ENCODE results near the gene FKBP14. TPM values are rescaled to one million over a fixed set of nuclear protein-coding genes. Genes with fewer than 3 reads are reported as not detected.

FKBP14 gene
- total RNA-seq, 1 donor: 40.9 TPM

DNA sequence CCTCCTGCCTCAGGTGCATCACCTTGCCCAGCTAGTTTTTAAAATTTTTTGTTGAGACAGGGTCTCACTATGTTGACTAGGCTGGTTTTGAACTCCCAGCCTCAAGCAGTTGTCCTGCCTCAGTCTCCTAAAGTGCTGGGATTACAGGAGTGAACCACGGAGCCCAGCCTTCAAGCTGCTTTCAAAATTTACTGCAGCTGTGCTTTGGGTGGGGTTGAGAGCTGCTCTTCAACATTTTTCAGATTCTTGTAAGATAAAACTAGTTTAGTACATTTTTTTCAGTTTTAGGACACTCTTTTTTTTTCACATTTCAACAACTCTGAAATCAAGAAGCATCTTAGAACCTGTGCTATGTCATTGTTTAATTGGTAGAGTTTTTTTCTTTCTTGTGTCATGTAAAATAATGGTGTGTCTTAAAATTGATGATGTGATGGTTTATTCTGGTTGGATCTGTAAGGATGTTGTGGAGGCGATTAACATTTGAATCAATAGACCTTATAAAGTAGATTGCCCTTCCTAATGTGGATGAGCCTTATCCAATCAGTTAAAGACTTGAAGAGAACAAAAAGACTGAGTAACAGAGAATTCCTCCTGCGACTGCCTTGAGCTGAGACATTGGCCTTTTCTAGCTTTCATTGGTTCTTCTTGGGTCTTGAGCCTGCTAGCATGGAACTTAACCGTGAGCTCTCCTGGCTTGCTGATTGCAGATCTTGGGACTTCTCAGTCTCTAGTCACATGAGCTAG is 15.2 kb upstream of the FKBP14 start:
- H3K27me3 ChIP-seq (ENCODE audit: insufficient read depth, low read length): no peaks in the 10 kb centered on the region
- no peak overlapping the region for H2AFZ ChIP-seq (ENCODE audit: low read length)
- no peaks in the 10 kb centered on the region for H3K4me1 ChIP-seq (ENCODE audit: insufficient read depth, low read length)
- no peak overlapping the region for H3K27ac ChIP-seq (ENCODE audit: low read depth, low read length)
- peaks cover 2% of the 10 kb centered on the region for H4K20me1 ChIP-seq (ENCODE audit: insufficient read depth, low read length)
- peaks cover 7% of the 10 kb centered on the region for H3K36me3 ChIP-seq (ENCODE audit: insufficient read depth, low read length)
- H3K79me2 ChIP-seq (ENCODE audit: insufficient read depth, low read length): peaks cover 18% of the 10 kb centered on the region
- TF ChIP-seq, protein P1, sequence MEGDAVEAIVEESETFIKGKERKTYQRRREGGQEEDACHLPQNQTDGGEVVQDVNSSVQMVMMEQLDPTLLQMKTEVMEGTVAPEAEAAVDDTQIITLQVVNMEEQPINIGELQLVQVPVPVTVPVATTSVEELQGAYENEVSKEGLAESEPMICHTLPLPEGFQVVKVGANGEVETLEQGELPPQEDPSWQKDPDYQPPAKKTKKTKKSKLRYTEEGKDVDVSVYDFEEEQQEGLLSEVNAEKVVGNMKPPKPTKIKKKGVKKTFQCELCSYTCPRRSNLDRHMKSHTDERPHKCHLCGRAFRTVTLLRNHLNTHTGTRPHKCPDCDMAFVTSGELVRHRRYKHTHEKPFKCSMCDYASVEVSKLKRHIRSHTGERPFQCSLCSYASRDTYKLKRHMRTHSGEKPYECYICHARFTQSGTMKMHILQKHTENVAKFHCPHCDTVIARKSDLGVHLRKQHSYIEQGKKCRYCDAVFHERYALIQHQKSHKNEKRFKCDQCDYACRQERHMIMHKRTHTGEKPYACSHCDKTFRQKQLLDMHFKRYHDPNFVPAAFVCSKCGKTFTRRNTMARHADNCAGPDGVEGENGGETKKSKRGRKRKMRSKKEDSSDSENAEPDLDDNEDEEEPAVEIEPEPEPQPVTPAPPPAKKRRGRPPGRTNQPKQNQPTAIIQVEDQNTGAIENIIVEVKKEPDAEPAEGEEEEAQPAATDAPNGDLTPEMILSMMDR (IDR thresholded peaks at IDR 0.05; ENCODE audit: extremely low read depth, low read depth, low read length): no peak
- no peak for DNase-seq (ENCODE audit: insufficient read length, low spot score, missing footprints)
- H3K4me2 ChIP-seq (ENCODE audit: insufficient read depth, low read length): no peak overlapping the region
- H3K9me3 ChIP-seq (ENCODE audit: low read depth, low read length): no peaks in the 10 kb centered on the region
- no peak overlapping the region for H3K4me3 ChIP-seq (ENCODE audit: insufficient read depth, low read length)

DNA sequence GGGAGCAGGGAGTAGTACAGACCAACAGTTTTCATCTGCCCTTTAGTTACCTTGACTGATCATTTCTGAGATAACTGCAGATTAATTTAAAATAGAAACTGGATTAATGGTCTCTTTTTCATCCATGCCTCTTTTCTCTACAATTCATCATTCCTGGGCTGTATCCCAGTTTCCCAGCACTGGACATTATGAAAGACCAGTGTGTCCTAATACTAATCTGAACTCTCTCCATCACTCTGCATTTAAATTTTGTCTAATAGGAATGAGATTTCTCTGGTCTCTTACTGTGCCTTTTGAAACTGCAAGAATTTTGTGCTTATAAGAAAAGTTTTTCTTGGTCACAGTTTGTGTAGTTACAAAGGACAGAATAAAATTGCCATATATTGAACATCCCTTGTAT is 14.4 kb upstream of the FKBP14 start:
- no peaks in the 10 kb centered on the region for H3K9me3 ChIP-seq (ENCODE audit: low read depth, low read length)
- peaks cover 19% of the 10 kb centered on the region for H3K79me2 ChIP-seq (ENCODE audit: insufficient read depth, low read length)
- H3K27me3 ChIP-seq (ENCODE audit: insufficient read depth, low read length): no peaks in the 10 kb centered on the region
- TF ChIP-seq, protein P1 (IDR thresholded peaks at IDR 0.05; ENCODE audit: extremely low read depth, low read depth, low read length): no peak
- peaks cover 2% of the 10 kb centered on the region for H4K20me1 ChIP-seq (ENCODE audit: insufficient read depth, low read length)
- no peaks in the 10 kb centered on the region for H3K4me1 ChIP-seq (ENCODE audit: insufficient read depth, low read length)
- H3K4me3 ChIP-seq (ENCODE audit: insufficient read depth, low read length): no peak overlapping the region
- no peak overlapping the region for H3K4me2 ChIP-seq (ENCODE audit: insufficient read depth, low read length)
- H3K36me3 ChIP-seq (ENCODE audit: insufficient read depth, low read length): peaks cover 3% of the 10 kb centered on the region
- no peak overlapping the region for H3K27ac ChIP-seq (ENCODE audit: low read depth, low read length)
- no peak overlapping the region for H2AFZ ChIP-seq (ENCODE audit: low read length)
- no peak for DNase-seq (ENCODE audit: insufficient read length, low spot score, missing footprints)

DNA sequence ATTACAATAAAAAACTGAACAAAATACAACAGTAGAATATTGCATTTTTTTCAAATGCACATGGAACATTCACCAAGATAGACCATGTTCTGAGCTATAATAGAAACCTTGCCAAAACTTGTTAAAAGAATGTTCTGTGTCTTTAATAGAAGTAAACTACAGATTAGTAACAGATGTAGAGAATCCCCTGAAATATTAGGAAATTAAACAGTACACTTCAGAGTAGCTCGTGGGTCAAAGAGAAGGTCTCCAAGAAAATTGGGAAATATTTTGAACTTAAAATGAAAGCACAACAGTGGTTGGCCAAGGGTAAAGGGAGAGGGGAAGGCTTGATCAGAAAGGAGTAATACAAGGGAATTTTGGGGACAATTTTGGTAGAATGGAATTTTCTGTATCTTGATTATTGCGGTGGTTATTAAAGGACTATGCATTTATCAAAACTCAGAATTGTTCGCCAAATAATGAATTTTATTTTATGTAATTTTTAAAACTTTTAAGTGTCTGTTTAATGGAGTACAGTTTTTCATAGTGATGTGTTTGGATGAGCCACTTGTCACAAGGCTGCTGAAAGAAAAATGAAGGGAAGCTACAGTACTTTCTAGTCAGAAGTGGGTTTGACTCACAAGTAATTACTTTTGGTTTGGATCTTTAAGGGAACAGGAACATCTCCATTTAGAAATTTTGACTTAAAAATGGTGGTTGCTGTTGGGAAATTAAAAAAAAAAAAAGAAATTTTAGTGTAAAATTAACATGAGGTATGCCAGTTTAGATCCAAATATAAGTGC is 11.9 kb upstream of the FKBP14 start:
- no peak overlapping the region for H3K4me3 ChIP-seq (ENCODE audit: insufficient read depth, low read length)
- H3K4me2 ChIP-seq (ENCODE audit: insufficient read depth, low read length): no peak overlapping the region
- H3K79me2 ChIP-seq (ENCODE audit: insufficient read depth, low read length): peaks cover 28% of the 10 kb centered on the region
- no peaks in the 10 kb centered on the region for H3K4me1 ChIP-seq (ENCODE audit: insufficient read depth, low read length)
- peaks cover 2% of the 10 kb centered on the region for H4K20me1 ChIP-seq (ENCODE audit: insufficient read depth, low read length)
- no peak for DNase-seq (ENCODE audit: insufficient read length, low spot score, missing footprints)
- H3K27me3 ChIP-seq (ENCODE audit: insufficient read depth, low read length): no peaks in the 10 kb centered on the region
- H3K27ac ChIP-seq (ENCODE audit: low read depth, low read length): no peak overlapping the region
- H2AFZ ChIP-seq (ENCODE audit: low read length): no peak overlapping the region
- TF ChIP-seq, protein P1 (IDR thresholded peaks at IDR 0.05; ENCODE audit: extremely low read depth, low read depth, low read length): no peak
- H3K36me3 ChIP-seq (ENCODE audit: insufficient read depth, low read length): no peaks in the 10 kb centered on the region
- H3K9me3 ChIP-seq (ENCODE audit: low read depth, low read length): no peaks in the 10 kb centered on the region

DNA sequence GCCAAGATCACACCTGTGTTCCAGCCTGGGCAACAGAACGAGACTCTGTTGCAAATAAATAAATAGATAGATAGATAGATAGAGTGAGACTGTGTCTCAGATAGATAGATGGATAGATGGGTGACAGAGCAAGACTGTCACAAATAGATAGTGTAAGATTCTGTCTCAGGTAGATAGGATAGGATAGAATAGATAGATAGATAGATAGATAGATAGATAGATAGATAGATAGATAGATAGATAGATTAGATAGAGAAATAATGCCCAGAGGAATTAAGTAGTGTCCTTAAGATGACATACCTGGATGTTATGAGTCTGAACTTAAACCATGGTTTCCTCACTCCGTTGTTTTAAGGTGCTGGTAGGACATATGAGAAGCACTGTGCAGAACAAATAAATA is 9.7 kb upstream of the FKBP14 start:
- no peak overlapping the region for H3K4me2 ChIP-seq (ENCODE audit: insufficient read depth, low read length)
- H3K27me3 ChIP-seq (ENCODE audit: insufficient read depth, low read length): no peaks in the 10 kb centered on the region
- TF ChIP-seq, protein P1 (IDR thresholded peaks at IDR 0.05; ENCODE audit: extremely low read depth, low read depth, low read length): no peak
- no peak overlapping the region for H3K27ac ChIP-seq (ENCODE audit: low read depth, low read length)
- H3K36me3 ChIP-seq (ENCODE audit: insufficient read depth, low read length): no peaks in the 10 kb centered on the region
- H3K9me3 ChIP-seq (ENCODE audit: low read depth, low read length): no peaks in the 10 kb centered on the region
- peaks cover 13% of the 10 kb centered on the region for H3K4me1 ChIP-seq (ENCODE audit: insufficient read depth, low read length)
- no peak for DNase-seq (ENCODE audit: insufficient read length, low spot score, missing footprints)
- peaks cover 9% of the 10 kb centered on the region for H4K20me1 ChIP-seq (ENCODE audit: insufficient read depth, low read length)
- H3K4me3 ChIP-seq (ENCODE audit: insufficient read depth, low read length): no peak overlapping the region
- no peak overlapping the region for H2AFZ ChIP-seq (ENCODE audit: low read length)
- H3K79me2 ChIP-seq (ENCODE audit: insufficient read depth, low read length): peaks cover 28% of the 10 kb centered on the region
